Gastroesophageal sphincter (tissue), 4 donors: Measurements from ENCODE around the gene OSTN. TPM values are rescaled to one million over a fixed set of nuclear protein-coding genes. Genes with fewer than 3 reads are reported as not detected.

Experiments
- ATAC-seq: fragments of 150-250 bp; one replicate; pipeline ENCODE4 v1.9.1; 2016; ENCODE audit warnings: mild to moderate bottlenecking, moderate library complexity
- H3K27ac ChIP-seq, 4 donors: fragments of 200-600 bp; sonication (generic) in 3 of 4; 1 replicate in 3 of 4; 2 replicates in 1 of 4; pipeline ENCODE4 v1.5.1; 2016 to 2019
- H3K27me3 ChIP-seq: fragments of 200-600 bp; sonication (generic); one replicate; pipeline ENCODE4 v1.5.1; 2019
- H3K36me3 ChIP-seq, 2 donors: fragments of 200-600 bp; sonication (generic); one replicate each; pipeline ENCODE4 v1.5.1; 2019; ENCODE audit warnings: control low read depth in 1 of 2
- H3K4me1 ChIP-seq, 3 donors: fragments of 200-600 bp; sonication (generic); 1 replicate in 2 of 3; 2 replicates in 1 of 3; pipeline ENCODE4 v1.5.1; 2016 to 2019; ENCODE audit warnings: control low read depth in 2 of 3
- H3K4me3 ChIP-seq, 2 donors: fragments of 200-600 bp; sonication (generic); one replicate each; pipeline ENCODE4 v1.5.1; 2019; ENCODE audit warnings: mild to moderate bottlenecking in 1 of 2, moderate library complexity in 1 of 2
- H3K9me3 ChIP-seq, 3 donors: fragments of 200-600 bp; sonication (generic); one replicate each; pipeline ENCODE4 v1.5.1; 2017 to 2019; ENCODE audit warnings: control low read depth in 2 of 3
- EP300 ChIP-seq: sonication (generic); formaldehyde crosslinking; IDR thresholded peaks from one replicate; pipeline ENCODE4 v1.6.1; 2017; ENCODE audit warnings: antibody characterized with exemption, mild to moderate bottlenecking
- POLR2A ChIP-seq, 2 donors: fragments of 450-650 bp; IDR thresholded peaks; one replicate each; pipeline ENCODE4 v1.6.1; 2017; ENCODE audit warnings: antibody characterized with exemption in 2 of 2, mild to moderate bottlenecking in 2 of 2, moderate library complexity in 1 of 2
- POLR2AphosphoS5 ChIP-seq: sonication (generic); formaldehyde crosslinking; IDR thresholded peaks from one replicate; pipeline ENCODE4 v1.6.1; 2017; ENCODE audit warnings: antibody characterized with exemption
- WGBS, 2 donors: methylation state at CpG; one replicate each; pipeline ENCODE4 v1.1.5; 2018; ENCODE audit warnings: low coverage in 1 of 2; 5-methylcytosine and 5-hydroxymethylcytosine counted together
- total RNA-seq, 4 donors: library from RNA; depleted of rRNA; stranded (reverse); fragments of >200 nt; gene quantifications; one replicate each; pipeline ENCODE4 v1.1.0, GENCODE V29; 2016
- TF ChIP-seq, protein P1 (sequence below), 4 experiments: fragments of 200-600 bp in 2 of 4; fragments of 450-650 bp in 2 of 4; sonication (generic) in 1 of 4; IDR thresholded peaks; one replicate each; pipeline ENCODE4 v1.5.1; 2017 to 2019; ENCODE audit warnings: antibody characterized with exemption in 4 of 4, mild to moderate bottlenecking in 2 of 4, moderate library complexity in 2 of 4

The OSTN gene
- total RNA-seq, 4 donors from 2014 or later: not detected

GRCh38 chr3:191301782-191302411 is 102.9 kb downstream of the OSTN start:
- WGBS, 2 donors: 93 to 97% methylated on average over 4 of the region's 5 CpGs
- no peaks in the 10 kb centered on the region for H3K27me3 ChIP-seq
- H3K9me3 ChIP-seq: no peaks in the 10 kb centered on the region
- no peaks in the 10 kb centered on the region for H3K4me1 ChIP-seq
- no peak overlapping the region for H3K4me3 ChIP-seq
- no peak for TF ChIP-seq POLR2AphosphoS5
- no peak for TF ChIP-seq POLR2A (IDR thresholded peaks at IDR 0.05)
- no peak for TF ChIP-seq EP300
- TF ChIP-seq, protein P1, sequence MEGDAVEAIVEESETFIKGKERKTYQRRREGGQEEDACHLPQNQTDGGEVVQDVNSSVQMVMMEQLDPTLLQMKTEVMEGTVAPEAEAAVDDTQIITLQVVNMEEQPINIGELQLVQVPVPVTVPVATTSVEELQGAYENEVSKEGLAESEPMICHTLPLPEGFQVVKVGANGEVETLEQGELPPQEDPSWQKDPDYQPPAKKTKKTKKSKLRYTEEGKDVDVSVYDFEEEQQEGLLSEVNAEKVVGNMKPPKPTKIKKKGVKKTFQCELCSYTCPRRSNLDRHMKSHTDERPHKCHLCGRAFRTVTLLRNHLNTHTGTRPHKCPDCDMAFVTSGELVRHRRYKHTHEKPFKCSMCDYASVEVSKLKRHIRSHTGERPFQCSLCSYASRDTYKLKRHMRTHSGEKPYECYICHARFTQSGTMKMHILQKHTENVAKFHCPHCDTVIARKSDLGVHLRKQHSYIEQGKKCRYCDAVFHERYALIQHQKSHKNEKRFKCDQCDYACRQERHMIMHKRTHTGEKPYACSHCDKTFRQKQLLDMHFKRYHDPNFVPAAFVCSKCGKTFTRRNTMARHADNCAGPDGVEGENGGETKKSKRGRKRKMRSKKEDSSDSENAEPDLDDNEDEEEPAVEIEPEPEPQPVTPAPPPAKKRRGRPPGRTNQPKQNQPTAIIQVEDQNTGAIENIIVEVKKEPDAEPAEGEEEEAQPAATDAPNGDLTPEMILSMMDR (IDR thresholded peaks at IDR 0.05): no peak
- no peaks in the 10 kb centered on the region for H3K36me3 ChIP-seq
- no peak overlapping the region for H3K27ac ChIP-seq
- no peak for ATAC-seq

- ATAC-seq: no peak
- TF ChIP-seq POLR2A (IDR thresholded peaks at IDR 0.05): no peak
- no peak for TF ChIP-seq EP300
- TF ChIP-seq, protein P1 (IDR thresholded peaks at IDR 0.05): no peak
- TF ChIP-seq POLR2AphosphoS5: no peak
- no peak overlapping the region for H3K27ac ChIP-seq
- no peaks in the 10 kb centered on the region for H3K36me3 ChIP-seq
- no peak overlapping the region for H3K4me3 ChIP-seq
- no peaks in the 10 kb centered on the region for H3K27me3 ChIP-seq
- no peaks in the 10 kb centered on the region for H3K9me3 ChIP-seq
- 75 to 90% methylated on average over 2 of the region's 2 CpGs for WGBS, 2 donors
- H3K4me1 ChIP-seq: no peaks in the 10 kb centered on the region
Measured at GRCh38 chr3:191302451-191302850, 103.4 kb downstream of the OSTN start.

DNA sequence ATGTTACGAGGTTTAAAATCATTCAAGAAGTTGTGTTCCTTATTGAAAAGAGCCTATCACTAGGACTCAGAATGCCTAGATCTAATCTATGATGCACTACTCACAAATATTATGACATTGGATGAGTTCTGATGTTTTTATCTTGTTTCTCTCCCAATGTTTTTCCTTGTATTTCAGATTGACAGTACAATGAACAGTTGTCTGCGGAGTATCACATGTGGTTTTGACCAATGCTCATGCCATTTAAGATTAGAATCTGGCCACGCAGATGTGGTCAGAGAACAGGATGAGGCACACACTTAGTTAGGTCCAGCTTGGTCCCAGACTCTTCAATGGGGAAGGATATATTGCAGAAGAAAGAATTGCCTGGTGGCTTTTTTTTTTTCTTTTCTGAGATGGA is 104.6 kb downstream of the OSTN start:
- Histone ChIP-seq H3K4me3 (no peak overlapping the region), H3K27me3 (no peaks in the 10 kb centered on the region), H3K9me3 (no peaks in the 10 kb centered on the region), H3K4me1 (no peaks in the 10 kb centered on the region), H3K36me3 (no peaks in the 10 kb centered on the region), H3K27ac (no peak overlapping the region)
- TF ChIP-seq EP300: no peak
- no peak for TF ChIP-seq POLR2A (IDR thresholded peaks at IDR 0.05)
- TF ChIP-seq POLR2AphosphoS5: no peak
- TF ChIP-seq, protein P1 (IDR thresholded peaks at IDR 0.05): no peak
- no peak for ATAC-seq
- WGBS, 2 donors: 74 to 100% methylated on average over 1 to 3 of the region's 3 CpGs

DNA sequence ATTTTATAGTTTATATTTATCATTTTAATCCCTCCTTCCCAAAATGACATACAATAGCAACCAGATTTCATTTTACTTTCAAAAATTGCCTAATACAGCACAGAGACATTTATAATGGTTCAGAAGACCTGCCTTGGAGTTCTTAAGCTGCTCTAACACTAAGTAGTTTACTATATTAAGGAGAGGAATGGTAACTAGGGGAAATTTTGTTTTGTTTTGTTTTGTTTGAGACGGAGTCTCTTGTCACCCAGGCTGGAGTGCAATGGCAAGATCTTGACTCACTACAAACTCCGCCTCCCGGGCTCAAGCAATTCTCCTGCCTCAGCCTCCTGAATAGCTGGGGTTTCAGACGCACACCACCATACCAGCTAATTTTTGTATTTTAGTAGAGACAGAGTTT is 107.4 kb downstream of the OSTN start:
- Histone ChIP-seq H3K4me1 (no peaks in the 10 kb centered on the region), H3K9me3 (no peaks in the 10 kb centered on the region), H3K27me3 (no peaks in the 10 kb centered on the region), H3K36me3 (no peaks in the 10 kb centered on the region), H3K4me3 (no peak overlapping the region), H3K27ac (no peak overlapping the region)
- 20 to 56% methylated on average over 1 to 4 of the region's 4 CpGs for WGBS, 2 donors
- TF ChIP-seq, protein P1 (IDR thresholded peaks at IDR 0.05): no peak
- no peak for TF ChIP-seq POLR2A (IDR thresholded peaks at IDR 0.05)
- no peak for TF ChIP-seq EP300
- TF ChIP-seq POLR2AphosphoS5: no peak
- no peak for ATAC-seq

DNA sequence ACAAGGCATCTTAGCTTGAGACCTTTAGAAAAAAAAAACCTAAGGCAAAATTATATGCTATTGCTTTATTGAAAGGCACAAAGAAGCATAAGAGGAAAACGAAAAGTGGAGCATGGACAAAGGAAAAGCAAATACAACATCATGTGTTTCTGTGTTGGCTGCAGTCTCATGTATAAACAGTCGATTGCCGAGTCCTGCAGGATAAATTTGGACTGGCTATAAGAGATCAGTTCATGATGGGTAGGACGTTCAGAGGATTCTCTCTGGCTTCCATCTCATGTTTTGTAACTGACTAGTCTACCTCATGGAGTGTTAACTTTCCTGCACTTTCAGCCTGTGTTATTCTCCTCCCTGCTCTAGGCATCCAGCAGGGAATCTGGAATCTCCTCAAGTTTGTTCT is 108.3 kb downstream of the OSTN start:
- Histone ChIP-seq H3K9me3 (no peaks in the 10 kb centered on the region), H3K4me1 (no peaks in the 10 kb centered on the region), H3K36me3 (no peaks in the 10 kb centered on the region), H3K4me3 (no peak overlapping the region), H3K27ac (no peak overlapping the region), H3K27me3 (no peaks in the 10 kb centered on the region)
- 31 to 34% methylated on average over 4 of the region's 4 CpGs for WGBS, 2 donors
- no peak for ATAC-seq
- TF ChIP-seq POLR2AphosphoS5 (no peak), POLR2A (IDR thresholded peaks at IDR 0.05) (no peak)
